HG02763 (cell line): ENCODE results near the gene SEC61B.

Source experiments
- ATAC-seq: cut with Tn5 transposase; IDR thresholded peaks from one replicate; pipeline ENCODE4 v1.9.1; 2021; ENCODE audit warnings: mild to moderate bottlenecking, moderate library complexity; ENCODE audit not compliant: unreplicated experiment

SEC61B gene

DNA sequence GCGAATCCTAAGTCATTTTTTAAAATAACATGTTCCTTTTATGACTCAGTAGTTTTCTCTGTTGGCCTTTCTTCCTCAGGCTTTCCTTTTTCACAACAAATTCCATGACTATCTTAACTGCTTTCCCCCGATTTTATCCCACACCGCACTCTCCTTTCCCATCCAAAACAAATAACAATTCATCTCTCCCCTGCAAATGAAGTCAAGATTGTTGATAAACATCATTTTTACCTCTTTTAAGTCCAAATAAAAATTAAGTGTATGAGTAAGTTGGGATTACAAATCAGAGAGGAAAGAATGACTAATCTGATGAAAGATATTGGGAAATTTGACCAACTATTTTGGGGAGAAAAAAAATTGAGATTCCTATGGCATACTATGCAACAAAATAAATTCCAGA is 47.3 kb downstream of the SEC61B start:
- ATAC-seq: no peak

DNA sequence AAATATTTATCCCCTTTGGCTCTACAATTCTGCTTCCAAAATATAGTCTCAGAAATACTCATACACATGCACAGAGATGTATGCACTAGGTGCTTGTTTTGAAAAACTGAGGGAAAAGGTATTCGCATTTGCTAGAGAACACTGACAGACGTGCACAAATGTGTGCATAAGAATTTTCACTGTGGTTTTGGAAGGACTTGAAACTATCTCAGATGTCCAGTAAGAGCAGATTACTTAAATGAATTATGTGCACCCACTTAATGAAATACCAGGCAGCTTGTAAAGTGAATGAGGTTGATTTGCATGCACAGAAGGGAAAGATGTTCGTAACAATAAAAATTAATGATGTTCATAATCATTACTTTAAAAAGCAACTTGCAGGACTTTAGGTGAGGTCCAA is 48.4 kb downstream of the SEC61B start:
- ATAC-seq: no peak

DNA sequence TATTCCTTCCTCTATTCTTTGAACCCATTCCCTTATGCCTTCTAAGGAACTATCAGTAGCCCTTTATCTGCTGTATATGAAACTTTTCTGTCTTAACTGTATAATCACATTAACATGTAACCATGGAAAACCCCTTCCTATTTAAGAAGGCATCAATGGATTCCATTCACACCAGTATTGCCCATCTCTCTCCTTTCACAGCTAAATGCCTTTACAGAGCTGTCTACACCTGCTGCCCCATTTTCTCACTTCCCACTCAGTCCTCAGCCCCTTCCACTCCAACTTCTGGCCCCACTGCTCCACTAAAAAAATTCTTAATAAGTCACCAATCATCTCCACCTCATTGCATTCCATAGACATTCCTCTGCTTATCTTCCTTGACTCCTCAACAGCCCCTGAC is 50.8 kb downstream of the SEC61B start:
- no peak for ATAC-seq

DNA sequence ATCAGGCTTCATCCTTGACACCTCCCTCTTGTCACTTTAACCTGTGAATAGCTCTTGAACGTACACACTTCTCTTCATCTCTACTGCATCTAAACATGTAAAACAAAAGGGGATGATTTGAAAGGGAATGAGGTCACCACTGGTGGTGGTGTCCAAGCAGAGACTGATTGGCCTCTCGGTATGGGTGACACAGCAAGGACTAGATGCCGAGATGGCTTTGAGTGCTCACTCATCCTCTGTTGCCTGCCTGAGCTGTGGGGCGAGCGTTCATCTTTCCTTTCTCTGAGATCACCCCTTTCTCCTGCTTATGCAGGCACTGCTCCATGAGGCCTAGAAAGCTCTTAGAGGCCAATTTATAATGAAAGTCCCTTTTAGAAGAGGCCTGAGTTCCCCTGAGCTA is 51.9 kb downstream of the SEC61B start:
- ATAC-seq: no peak

DNA sequence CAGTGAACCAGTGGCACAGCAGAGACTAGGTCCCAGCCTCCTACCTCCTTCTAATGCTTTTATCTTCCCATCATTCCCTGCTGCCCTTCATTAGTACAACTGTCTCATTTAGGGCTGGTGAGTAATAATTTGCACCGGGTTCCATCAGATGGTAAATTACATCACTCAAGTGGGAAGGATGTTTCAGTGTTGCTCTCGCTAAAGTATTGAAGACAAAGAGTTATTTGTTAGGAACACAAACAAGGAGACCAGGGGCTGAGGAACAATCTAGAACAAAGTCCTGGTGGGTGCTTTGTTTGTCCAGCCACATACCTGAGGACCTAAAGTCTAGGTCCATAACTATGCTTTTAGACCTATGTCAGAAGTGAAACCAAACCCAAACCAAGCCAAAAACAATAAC is 52.4 kb downstream of the SEC61B start:
- ATAC-seq: no peak
